PFSK-1 (cell line): ENCODE measurements around the gene RBM44.

ENCODE experiments used
- FOXP2 ChIP-seq: optimal IDR thresholded peaks from 2 replicates; pipeline ENCODE3; 2011; ENCODE audit warnings: borderline replicate concordance, control low read depth, inconsistent platforms; ENCODE audit not compliant: insufficient read depth; ENCODE audit errors: extremely low read length, extremely low read depth
- POLR2AphosphoS5 ChIP-seq: IDR thresholded peaks from 2 replicates; pipeline ENCODE4 v1.6.1; 2012; ENCODE audit warnings: low read depth, mild to moderate bottlenecking, control low read depth, low read length, moderate library complexity
- REST ChIP-seq, 2 experiments: IDR thresholded peaks; 2 replicates each; pipeline versions ENCODE4 v1.6.1 to v1.8.0; 2011 to 2012; ENCODE audit warnings: low read depth in 2 of 2, low read length in 2 of 2, control low read depth in 1 of 2, inconsistent platforms in 1 of 2, mild to moderate bottlenecking in 1 of 2, moderate library complexity in 1 of 2; ENCODE audit not compliant: insufficient read depth in 1 of 2
- SIN3A ChIP-seq: IDR thresholded peaks from 2 replicates; pipeline ENCODE4 v1.6.1; 2012; ENCODE audit warnings: mild to moderate bottlenecking, low read length, moderate library complexity, borderline replicate concordance; ENCODE audit not compliant: insufficient read depth
- TAF1 ChIP-seq: IDR thresholded peaks from 2 replicates; pipeline ENCODE4 v1.6.1; 2012; ENCODE audit warnings: low read length, control low read depth, borderline replicate concordance; ENCODE audit not compliant: insufficient read depth

The RBM44 gene

GRCh38 chr2:237754626-237755248, 43.8 kb upstream of the RBM44 start:
- TF ChIP-seq FOXP2 (no peak), SIN3A (no peak), REST (IDR thresholded peaks at IDR 0.05; ENCODE audit: insufficient read depth in 1 of 2, low read depth in 2 of 2, low read length in 2 of 2) (no peak), POLR2AphosphoS5 (no peak), TAF1 (no peak)

- TF ChIP-seq REST (IDR thresholded peaks at IDR 0.05; ENCODE audit: insufficient read depth in 1 of 2, low read depth in 2 of 2, low read length in 2 of 2) (no peak), FOXP2 (no peak), SIN3A (no peak), TAF1 (no peak), POLR2AphosphoS5 (no peak)
Measured at GRCh38 chr2:237757616-237758015, 41.0 kb upstream of the RBM44 start.

GRCh38 chr2:237758185-237758584, 40.4 kb upstream of the RBM44 start:
- TF ChIP-seq SIN3A, result no peak
- no peak for TF ChIP-seq REST (IDR thresholded peaks at IDR 0.05; ENCODE audit: insufficient read depth in 1 of 2, low read depth in 2 of 2, low read length in 2 of 2)
- TF ChIP-seq TAF1, result no peak
- TF ChIP-seq FOXP2, result no peak
- TF ChIP-seq POLR2AphosphoS5, result no peak

- TF ChIP-seq REST (IDR thresholded peaks at IDR 0.05; ENCODE audit: insufficient read depth in 1 of 2, low read depth in 2 of 2, low read length in 2 of 2), result no peak
Measured at GRCh38 chr2:237759176-237759575, 39.4 kb upstream of the RBM44 start.

- TF ChIP-seq POLR2AphosphoS5 (no peak), SIN3A (no peak), FOXP2 (no peak), REST (IDR thresholded peaks at IDR 0.05; ENCODE audit: insufficient read depth in 1 of 2, low read depth in 2 of 2, low read length in 2 of 2) (no peak), TAF1 (no peak)
Measured at GRCh38 chr2:237760506-237761502, 37.8 kb upstream of the RBM44 start.
